Measurements from ENCODE around the gene AHSG. TPM values are rescaled to one million over a fixed set of nuclear protein-coding genes. Genes with fewer than 3 reads are reported as not detected.

The AHSG gene
- total and polyA plus RNA-seq, 2 donors (not counting 1 experiment from before 2014, with no cell fraction given): not detected

GRCh38 chr3:186640929-186641328 lies 28.1 kb downstream of the AHSG start:
- no peak for TF ChIP-seq EZH2 (IDR thresholded peaks at IDR 0.05; ENCODE audit: borderline replicate concordance, insufficient read depth, low read depth, low read length, poor library complexity, severe bottlenecking)
- TF ChIP-seq, protein P1, sequence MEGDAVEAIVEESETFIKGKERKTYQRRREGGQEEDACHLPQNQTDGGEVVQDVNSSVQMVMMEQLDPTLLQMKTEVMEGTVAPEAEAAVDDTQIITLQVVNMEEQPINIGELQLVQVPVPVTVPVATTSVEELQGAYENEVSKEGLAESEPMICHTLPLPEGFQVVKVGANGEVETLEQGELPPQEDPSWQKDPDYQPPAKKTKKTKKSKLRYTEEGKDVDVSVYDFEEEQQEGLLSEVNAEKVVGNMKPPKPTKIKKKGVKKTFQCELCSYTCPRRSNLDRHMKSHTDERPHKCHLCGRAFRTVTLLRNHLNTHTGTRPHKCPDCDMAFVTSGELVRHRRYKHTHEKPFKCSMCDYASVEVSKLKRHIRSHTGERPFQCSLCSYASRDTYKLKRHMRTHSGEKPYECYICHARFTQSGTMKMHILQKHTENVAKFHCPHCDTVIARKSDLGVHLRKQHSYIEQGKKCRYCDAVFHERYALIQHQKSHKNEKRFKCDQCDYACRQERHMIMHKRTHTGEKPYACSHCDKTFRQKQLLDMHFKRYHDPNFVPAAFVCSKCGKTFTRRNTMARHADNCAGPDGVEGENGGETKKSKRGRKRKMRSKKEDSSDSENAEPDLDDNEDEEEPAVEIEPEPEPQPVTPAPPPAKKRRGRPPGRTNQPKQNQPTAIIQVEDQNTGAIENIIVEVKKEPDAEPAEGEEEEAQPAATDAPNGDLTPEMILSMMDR (IDR thresholded peaks at IDR 0.05): no peak
- peaks cover 17% of the 10 kb centered on the region for H3K27me3 Mint-ChIP-seq
- H4K20me1 ChIP-seq (ENCODE audit: control insufficient read depth, insufficient read depth, low read length, poor library complexity, severe bottlenecking): no peaks in the 10 kb centered on the region
- H3K27ac ChIP-seq (ENCODE audit: low read length in 2 of 2): no peak overlapping the region
- no peak overlapping the region for H3K27ac Mint-ChIP-seq
- no peaks in the 10 kb centered on the region for H3K4me1 ChIP-seq (ENCODE audit: control insufficient read depth in 2 of 2, insufficient read depth in 2 of 2, low read length in 2 of 2)
- no peaks in the 10 kb centered on the region for H3K79me2 ChIP-seq (ENCODE audit: control insufficient read depth, insufficient read depth, low read length)
- no peaks in the 10 kb centered on the region for H3K36me3 ChIP-seq (replicated peaks in 1 of 2; ENCODE audit: control extremely low read depth in 1 of 2, control insufficient read depth in 1 of 2, extremely low read depth in 1 of 2, insufficient read depth in 2 of 2, low read length in 1 of 2)
- no peak overlapping the region for H3K4me2 ChIP-seq (replicated peaks; ENCODE audit: low read depth, low read length, poor library complexity, severe bottlenecking)
- intact Hi-C loops (cut with micrococcal nuclease): no loop called here
- no peak overlapping the region for H3K4me3 Mint-ChIP-seq
- ChIA-PET POLR2A (no interaction called here), CTCF (interaction anchor here (1.9 kb wide), 1 partner anchor 24 kb away, joined by 10 read pairs; no protein-coding TSS in a partner anchor)
- no peak overlapping the region for H2AFZ ChIP-seq (ENCODE audit: insufficient read depth, low read depth, low read length, poor library complexity, severe bottlenecking)
- peaks cover 0 to 13% (median 0%) of the 10 kb centered on the region in 4 experiments for H3K27me3 ChIP-seq (replicated peaks in 1 of 4; ENCODE audit: control extremely low read depth in 1 of 4, control insufficient read depth in 3 of 4, insufficient read depth in 4 of 4, low read length in 3 of 4)
- H3K9me3 Mint-ChIP-seq (ENCODE audit: insufficient read depth): no peaks in the 10 kb centered on the region
- no peak for DNase-seq
- no peak for ATAC-seq (ENCODE audit: low read depth)
- no peak overlapping the region for H3K9ac ChIP-seq (ENCODE audit: low read length)
- no peak overlapping the region for H3K4me3 ChIP-seq (ENCODE audit: control extremely low read depth in 1 of 5, extremely low read depth in 1 of 5, insufficient read depth in 1 of 5, low read depth in 2 of 5, low read length in 4 of 5)
- peaks cover 0 to 3% (median 0%) of the 10 kb centered on the region in 3 donors for H3K9me3 ChIP-seq (ENCODE audit: control extremely low read depth in 1 of 3, control insufficient read depth in 2 of 3, insufficient read depth in 1 of 3, low read length in 2 of 3)
- peaks cover 2% of the 10 kb centered on the region for H3K4me1 Mint-ChIP-seq

GRCh38 chr3:186642014-186642413 lies 29.2 kb downstream of the AHSG start:
- ATAC-seq (ENCODE audit: low read depth) (no peak), DNase-seq (no peak)
- Mint-ChIP-seq H3K4me1 (peaks cover 2% of the 10 kb centered on the region), H3K27ac (no peak overlapping the region), H3K4me3 (no peak overlapping the region), H3K27me3 (peaks cover 17% of the 10 kb centered on the region), H3K9me3 (ENCODE audit: insufficient read depth) (no peaks in the 10 kb centered on the region)
- CTCF ChIA-PET: interaction anchor here (1.9 kb wide), 1 partner anchor 25 kb away, joined by 10 read pairs; no protein-coding TSS in a partner anchor
- no peak overlapping the region for H3K4me3 ChIP-seq (ENCODE audit: control extremely low read depth in 1 of 5, extremely low read depth in 1 of 5, insufficient read depth in 1 of 5, low read depth in 2 of 5, low read length in 4 of 5)
- H3K9ac ChIP-seq (ENCODE audit: low read length): no peak overlapping the region
- no peaks in the 10 kb centered on the region for H3K36me3 ChIP-seq (replicated peaks in 1 of 2; ENCODE audit: control extremely low read depth in 1 of 2, control insufficient read depth in 1 of 2, extremely low read depth in 1 of 2, insufficient read depth in 2 of 2, low read length in 1 of 2)
- H2AFZ ChIP-seq (ENCODE audit: insufficient read depth, low read depth, low read length, poor library complexity, severe bottlenecking): no peak overlapping the region
- no peak for TF ChIP-seq EZH2 (IDR thresholded peaks at IDR 0.05; ENCODE audit: borderline replicate concordance, insufficient read depth, low read depth, low read length, poor library complexity, severe bottlenecking)
- TF ChIP-seq, protein P1 (IDR thresholded peaks at IDR 0.05): no peak
- no peaks in the 10 kb centered on the region for H3K4me1 ChIP-seq (ENCODE audit: control insufficient read depth in 2 of 2, insufficient read depth in 2 of 2, low read length in 2 of 2)
- H3K27me3 ChIP-seq (replicated peaks in 1 of 4; ENCODE audit: control extremely low read depth in 1 of 4, control insufficient read depth in 3 of 4, insufficient read depth in 4 of 4, low read length in 3 of 4): peaks cover 0 to 9% (median 0%) of the 10 kb centered on the region in 4 experiments
- H3K9me3 ChIP-seq (ENCODE audit: control extremely low read depth in 1 of 3, control insufficient read depth in 2 of 3, insufficient read depth in 1 of 3, low read length in 2 of 3): peaks cover 0 to 3% (median 0%) of the 10 kb centered on the region in 3 donors
- WGBS (ENCODE audit: insufficient coverage): no CpG with 5 or more reads among the region's 3 CpGs
- no peak overlapping the region for H3K27ac ChIP-seq (ENCODE audit: low read length in 2 of 2)
- POLR2A ChIA-PET: no interaction called here
- intact Hi-C loops (cut with micrococcal nuclease): no loop called here
- H3K79me2 ChIP-seq (ENCODE audit: control insufficient read depth, insufficient read depth, low read length): no peaks in the 10 kb centered on the region
- no peaks in the 10 kb centered on the region for H4K20me1 ChIP-seq (ENCODE audit: control insufficient read depth, insufficient read depth, low read length, poor library complexity, severe bottlenecking)
- no peak overlapping the region for H3K4me2 ChIP-seq (replicated peaks; ENCODE audit: low read depth, low read length, poor library complexity, severe bottlenecking)

Measured in B cell (primary cell).